Cardiac fibroblast (primary cell): Measurements from ENCODE around the gene SYNGR1.

Source experiments
- DNase-seq, 2 donors: peaks; one replicate each; pipeline versions ENCODE4 v3.0.0 to v3.0.0-alpha.2; 2010; ENCODE audit warnings: low read depth in 2 of 2
- H3K4me3 ChIP-seq, 2 donors: replicated peaks in 1 of 2; 1 replicate in 1 of 2; 2 replicates in 1 of 2; pipeline ENCODE4 v1.5.1; 2011; ENCODE audit warnings: low read depth in 2 of 2, low read length in 2 of 2, mild to moderate bottlenecking in 2 of 2, moderate library complexity in 1 of 2
- CTCF ChIP-seq: IDR thresholded peaks from one replicate; pipeline ENCODE4 v1.5.1; 2011; ENCODE audit warnings: low read depth, mild to moderate bottlenecking, low read length, inconsistent platforms

Gene SYNGR1

GRCh38 chr22:39423976-39424375 lies 74.2 kb downstream of the SYNGR1 start:
- H3K4me3 ChIP-seq = no peak overlapping the region
- no peak for TF ChIP-seq CTCF
- DNase-seq = no peak

GRCh38 chr22:39426380-39427043 lies 76.7 kb downstream of the SYNGR1 start:
- no peak for DNase-seq
- H3K4me3 ChIP-seq = no peak overlapping the region
- TF ChIP-seq CTCF = no peak

- no peak for DNase-seq
- TF ChIP-seq CTCF = no peak
These were observed 78.2 kb downstream of the SYNGR1 start for GRCh38 chr22:39427751-39428596.

GRCh38 chr22:39428597-39429071 lies 78.8 kb downstream of the SYNGR1 start:
- no peak for TF ChIP-seq CTCF
- H3K4me3 ChIP-seq = no peak overlapping the region
- no peak for DNase-seq

More at GRCh38 chr22:39427751-39428596, 78.2 kb downstream of the SYNGR1 start:
- H3K4me3 ChIP-seq = no peak overlapping the region

- H3K4me3 ChIP-seq = no peak overlapping the region
- no peak for DNase-seq
- no peak for TF ChIP-seq CTCF
These were observed 79.4 kb downstream of the SYNGR1 start for GRCh38 chr22:39429186-39429585.

- no peak overlapping the region for H3K4me3 ChIP-seq
- TF ChIP-seq CTCF = no peak
- DNase-seq = no peak
These were observed 80.3 kb downstream of the SYNGR1 start for GRCh38 chr22:39429916-39430575.
